Naive thymus-derived CD4-positive, alpha-beta T cell (primary cell): ENCODE data around the gene NKX1-2. TPM values are rescaled to one million over a fixed set of nuclear protein-coding genes. Genes with fewer than 3 reads are reported as not detected.

Experiments used
- ATAC-seq: fragments of 150-1000 bp; cut with Tn5 transposase; 2 replicates; pipeline ENCODE4 v1.10.0; 2021; ENCODE audit warnings: mild to moderate bottlenecking, moderate library complexity
- CTCF ChIA-PET: fragments of 350-600 bp; sonication (Branson Sonifier 250); formaldehyde crosslinking; loops from one replicate; lab custom pipeline; 2021; ENCODE audit warnings: antibody characterized with exemption; lab: Charles Lee
- POLR2A ChIA-PET: fragments of 350-600 bp; sonication (Branson Sonifier 250); formaldehyde crosslinking; loops from one replicate; lab custom pipeline; 2021; ENCODE audit warnings: antibody characterized with exemption, inconsistent platforms; lab: Charles Lee
- DNase-seq, 9 donors: peaks; one replicate each; pipeline versions ENCODE4 v3.0.0 to v3.0.0-alpha.2; 2020 to 2022; ENCODE audit warnings: mixed read lengths in 1 of 9
- H3K27ac ChIP-seq: one replicate; pipeline ENCODE4 v1.7.0; 2013; ENCODE audit warnings: mild to moderate bottlenecking, low read depth, low read length, moderate library complexity
- H3K27me3 ChIP-seq, 2 donors: one replicate each; pipeline ENCODE4 v1.7.0; 2013; ENCODE audit warnings: low read length in 2 of 2, mild to moderate bottlenecking in 2 of 2, moderate library complexity in 2 of 2; ENCODE audit not compliant: control insufficient read depth in 2 of 2, insufficient read depth in 2 of 2
- H3K36me3 ChIP-seq, 3 experiments: 1 replicate in 2 of 3; 2 replicates in 1 of 3; pipeline ENCODE4 v1.7.0; 2013; ENCODE audit warnings: low read length in 3 of 3, mild to moderate bottlenecking in 3 of 3, moderate library complexity in 1 of 3; ENCODE audit not compliant: insufficient read depth in 3 of 3, control insufficient read depth in 2 of 3
- H3K4me1 ChIP-seq, 2 donors: one replicate each; pipeline ENCODE4 v1.7.0; 2013; ENCODE audit warnings: low read length in 2 of 2, mild to moderate bottlenecking in 2 of 2, moderate library complexity in 1 of 2; ENCODE audit not compliant: control insufficient read depth in 2 of 2, insufficient read depth in 2 of 2
- H3K4me3 ChIP-seq: 2 replicates; pipeline ENCODE4 v1.7.0; 2013; ENCODE audit warnings: mild to moderate bottlenecking, low read length
- H3K9me3 ChIP-seq, 3 experiments: 1 replicate in 2 of 3; 2 replicates in 1 of 3; pipeline ENCODE4 v1.7.0; 2013; ENCODE audit warnings: low read length in 3 of 3; ENCODE audit not compliant: control insufficient read depth in 2 of 3
- H3K27ac Mint-ChIP-seq, 9 donors: one replicate each; pipeline ENCODE4 v1.8.0; 2020 to 2022; ENCODE audit warnings: mixed read lengths in 9 of 9, mild to moderate bottlenecking in 8 of 9, moderate library complexity in 5 of 9, inconsistent platforms in 2 of 9
- H3K27me3 Mint-ChIP-seq, 5 donors: one replicate each; pipeline ENCODE4 v1.8.0; 2021 to 2022; ENCODE audit warnings: mixed read lengths in 5 of 5, mild to moderate bottlenecking in 1 of 5
- H3K36me3 Mint-ChIP-seq, 5 donors: one replicate each; pipeline ENCODE4 v1.8.0; 2020 to 2022; ENCODE audit warnings: mixed read lengths in 5 of 5, mild to moderate bottlenecking in 3 of 5, inconsistent platforms in 1 of 5
- H3K4me1 Mint-ChIP-seq, 7 donors: one replicate each; pipeline ENCODE4 v1.8.0; 2020 to 2022; ENCODE audit warnings: mixed read lengths in 7 of 7, mild to moderate bottlenecking in 3 of 7, inconsistent platforms in 1 of 7
- H3K4me3 Mint-ChIP-seq, 10 donors: one replicate each; pipeline ENCODE4 v1.8.0; 2020 to 2022; ENCODE audit warnings: mild to moderate bottlenecking in 10 of 10, mixed read lengths in 10 of 10, moderate library complexity in 6 of 10, inconsistent platforms in 2 of 10
- H3K9me3 Mint-ChIP-seq, 11 donors: one replicate each; pipeline ENCODE4 v1.8.0; 2020 to 2022; ENCODE audit warnings: mixed read lengths in 11 of 11, mild to moderate bottlenecking in 4 of 11, inconsistent platforms in 1 of 11, moderate library complexity in 1 of 11
- intact Hi-C, 2 donors: fragments of 100-400 bp; cut with micrococcal nuclease; formaldehyde crosslinking; loops; one replicate each; pipeline ENCODE4 v1.15.1; 2023
- polyA plus RNA-seq, 2 donors: library from polyadenylated mRNA; unstranded; fragments of 300-500 nt; fragmentation: Illumina TruSeq; gene quantifications; one replicate each; pipeline ENCODE4 v1.2.3, GENCODE V29; 2021
- total RNA-seq, 6 experiments: library from RNA in 5 of 6; stranded (reverse) in 5 of 6; gene quantifications; 1 replicate in 5 of 6; 2 replicates in 1 of 6; pipeline ENCODE4 v1.2.3 and lab custom pipeline; 2021 to 2026

Gene NKX1-2
- total and polyA plus RNA-seq, 7 experiments from 2014 or later: not detected

DNA sequence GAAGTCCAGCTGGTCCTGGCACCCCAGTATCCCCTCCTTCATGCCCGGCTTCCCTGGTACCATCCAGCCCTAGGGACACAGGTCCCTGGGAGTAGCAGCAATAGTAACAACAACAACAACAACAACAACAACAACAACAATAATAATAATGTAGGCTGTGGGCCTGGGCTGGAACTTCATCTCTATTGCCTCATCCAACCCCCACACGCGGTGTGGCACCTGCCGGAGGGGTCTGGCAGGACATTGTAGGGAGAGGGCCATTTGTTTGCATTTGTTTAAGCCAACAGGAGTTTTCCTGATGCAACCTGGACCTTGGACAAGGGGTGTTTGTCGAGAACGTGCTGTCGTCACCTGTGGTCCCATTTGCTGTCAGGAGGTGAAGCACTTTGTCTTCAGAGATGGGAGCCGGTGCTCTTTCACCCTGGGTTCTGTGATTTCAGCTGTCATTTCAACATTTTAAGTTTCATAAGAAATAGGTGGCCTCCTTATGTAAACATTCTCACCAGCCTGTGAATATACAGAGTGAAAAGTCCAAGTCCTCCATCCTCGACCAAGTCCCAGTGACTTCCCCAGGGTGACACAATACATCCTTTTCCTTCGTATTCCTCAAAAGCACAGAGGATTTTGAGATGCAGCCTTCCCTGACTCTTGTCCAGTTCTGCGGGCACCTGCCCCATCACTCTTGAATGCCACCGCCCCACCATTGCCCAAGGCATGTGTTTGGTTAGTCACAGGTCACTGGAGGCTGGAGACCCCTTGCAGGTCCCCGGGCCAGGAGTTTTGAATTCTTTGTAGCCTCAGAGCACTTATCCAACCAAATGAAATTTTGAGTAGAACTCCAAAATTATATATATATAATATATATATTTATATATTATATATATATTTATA lies 21.0 kb upstream of the NKX1-2 start:
- no peak for DNase-seq
- intact Hi-C loops: loop anchor here in 1 of 2 donors (5.0 kb wide), 1 partner anchor 238 kb away; no protein-coding TSS in a partner anchor
- H3K4me1 Mint-ChIP-seq: peaks cover 5 to 20% (median 13%) of the 10 kb centered on the region in 7 donors
- no peaks in the 10 kb centered on the region for H3K9me3 ChIP-seq
- POLR2A ChIA-PET: no interaction called here
- H3K4me3 ChIP-seq: no peak overlapping the region
- no peak overlapping the region for H3K27ac ChIP-seq
- peak overlapping the region in 1 of 9 donors; percentile 52 for H3K27ac Mint-ChIP-seq
- H3K36me3 ChIP-seq: peaks cover 0 to 7% (median 0%) of the 10 kb centered on the region in 3 experiments
- peaks cover 0 to 14% (median 0%) of the 10 kb centered on the region in 5 donors for H3K36me3 Mint-ChIP-seq
- H3K4me3 Mint-ChIP-seq: no peak overlapping the region
- no peaks in the 10 kb centered on the region for H3K27me3 Mint-ChIP-seq
- H3K27me3 ChIP-seq: no peaks in the 10 kb centered on the region
- CTCF ChIA-PET: interaction anchor here (1.1 kb wide), 1 partner anchor 81 kb away, joined by 3 read pairs; no protein-coding TSS in a partner anchor
- peaks cover 0 to 5% of the 10 kb centered on the region in 2 donors for H3K4me1 ChIP-seq
- ATAC-seq: no peak
- no peaks in the 10 kb centered on the region for H3K9me3 Mint-ChIP-seq

DNA sequence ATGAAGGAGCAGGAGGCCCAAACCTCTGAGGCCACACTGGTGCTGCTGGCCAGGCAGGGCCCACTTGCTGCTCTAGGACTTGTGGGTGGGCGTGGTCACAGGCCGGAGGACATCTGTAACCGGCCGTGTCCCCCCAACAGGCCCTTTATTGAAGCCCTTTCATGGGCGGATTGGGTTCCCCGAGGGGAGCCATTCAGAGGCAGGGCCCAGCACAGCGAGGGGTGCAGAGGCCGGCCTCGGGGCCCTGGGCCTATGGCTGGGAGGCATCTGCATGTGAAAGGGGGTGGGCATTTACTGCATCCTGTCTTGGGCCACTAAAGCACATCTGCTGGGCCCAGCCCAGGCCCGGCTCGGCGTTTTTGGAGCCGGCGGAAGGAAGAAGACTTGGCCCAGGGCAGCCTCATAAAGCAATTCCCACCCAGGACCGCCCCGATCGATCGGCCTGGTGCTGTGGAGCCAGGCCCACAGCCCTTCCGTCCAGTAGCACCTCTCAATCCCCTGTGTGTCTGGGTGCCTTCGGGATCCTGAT lies 20.2 kb upstream of the NKX1-2 start:
- no peak for ATAC-seq
- no peaks in the 10 kb centered on the region for H3K27me3 Mint-ChIP-seq
- peaks cover 0 to 7% (median 0%) of the 10 kb centered on the region in 3 experiments for H3K36me3 ChIP-seq
- H3K9me3 Mint-ChIP-seq: no peaks in the 10 kb centered on the region
- H3K4me1 Mint-ChIP-seq: peaks cover 13 to 28% (median 18%) of the 10 kb centered on the region in 7 donors
- CTCF ChIA-PET: no interaction called here
- POLR2A ChIA-PET: no interaction called here
- H3K4me3 Mint-ChIP-seq: no peak overlapping the region
- H3K27ac ChIP-seq: no peak overlapping the region
- H3K9me3 ChIP-seq: no peaks in the 10 kb centered on the region
- no peak overlapping the region for H3K4me3 ChIP-seq
- H3K27me3 ChIP-seq: no peaks in the 10 kb centered on the region
- intact Hi-C loops: loop anchor here in 1 of 2 donors (5.0 kb wide), 1 partner anchor 238 kb away; no protein-coding TSS in a partner anchor
- H3K36me3 Mint-ChIP-seq: peaks cover 0 to 14% (median 0%) of the 10 kb centered on the region in 5 donors
- H3K27ac Mint-ChIP-seq: no peak overlapping the region
- DNase-seq: no peak
- peaks cover 3 to 11% of the 10 kb centered on the region in 2 donors for H3K4me1 ChIP-seq

DNA sequence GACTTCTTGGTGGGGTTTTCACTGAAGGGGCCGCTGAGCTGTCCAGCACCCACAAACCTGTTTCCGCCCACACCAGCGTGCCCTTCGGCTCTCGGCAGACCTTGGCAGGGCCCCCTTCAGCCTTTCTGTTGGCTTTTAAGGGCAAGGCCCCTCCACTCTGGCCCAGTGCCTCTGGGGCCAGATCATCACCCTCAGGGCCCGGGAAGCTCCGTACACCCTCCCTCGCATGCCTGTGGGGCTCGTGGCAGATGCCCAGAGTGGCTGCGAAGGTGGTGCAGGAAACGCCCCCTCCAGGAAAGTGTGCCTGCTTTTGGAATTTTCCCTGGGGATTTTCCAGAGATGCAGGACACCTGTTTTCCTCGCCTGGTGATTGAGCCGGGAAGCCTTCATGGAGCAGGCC lies 18.8 kb upstream of the NKX1-2 start:
- no peak for ATAC-seq
- peaks cover 3 to 17% of the 10 kb centered on the region in 2 donors for H3K4me1 ChIP-seq
- no peaks in the 10 kb centered on the region for H3K9me3 Mint-ChIP-seq
- H3K4me3 ChIP-seq: no peak overlapping the region
- H3K27me3 Mint-ChIP-seq: no peaks in the 10 kb centered on the region
- H3K4me1 Mint-ChIP-seq: peaks cover 23 to 32% (median 26%) of the 10 kb centered on the region in 7 donors
- CTCF ChIA-PET: no interaction called here
- intact Hi-C loops: no loop called here
- H3K27ac ChIP-seq: no peak overlapping the region
- no peaks in the 10 kb centered on the region for H3K9me3 ChIP-seq
- peaks cover 0 to 7% (median 0%) of the 10 kb centered on the region in 3 experiments for H3K36me3 ChIP-seq
- H3K27ac Mint-ChIP-seq: no peak overlapping the region
- no peak overlapping the region for H3K4me3 Mint-ChIP-seq
- POLR2A ChIA-PET: no interaction called here
- DNase-seq: no peak
- H3K36me3 Mint-ChIP-seq: peaks cover 0 to 14% (median 0%) of the 10 kb centered on the region in 5 donors
- no peaks in the 10 kb centered on the region for H3K27me3 ChIP-seq

DNA sequence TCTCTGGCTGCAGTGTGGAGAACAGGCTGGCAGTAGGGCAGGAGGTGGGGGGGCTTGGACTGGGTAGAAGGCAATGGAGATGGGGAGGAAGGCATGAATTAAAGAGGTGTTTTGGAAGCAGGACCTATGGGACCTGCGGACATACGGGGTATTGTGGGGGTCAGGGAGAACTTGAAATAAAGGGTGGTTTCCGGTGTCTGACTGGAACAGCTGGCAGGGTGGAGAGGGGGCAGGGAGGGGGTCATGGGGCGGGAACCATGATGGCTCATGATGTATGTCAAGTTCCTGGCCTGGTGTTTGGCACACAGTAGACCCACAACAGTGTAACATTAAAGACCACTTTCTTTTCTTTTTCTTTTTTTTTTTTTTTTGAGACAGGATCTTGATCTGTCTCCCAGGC lies 17.3 kb upstream of the NKX1-2 start:
- Histone ChIP-seq H3K27me3 (no peaks in the 10 kb centered on the region), H3K4me1 (peaks cover 7 to 20% of the 10 kb centered on the region in 2 donors), H3K36me3 (peaks cover 0 to 7% (median 0%) of the 10 kb centered on the region in 3 experiments), H3K9me3 (no peaks in the 10 kb centered on the region), H3K4me3 (no peak overlapping the region), H3K27ac (no peak overlapping the region)
- ATAC-seq: no peak
- intact Hi-C loops: no loop called here
- no peak overlapping the region for H3K4me3 Mint-ChIP-seq
- H3K27me3 Mint-ChIP-seq: no peaks in the 10 kb centered on the region
- ChIA-PET CTCF (no interaction called here), POLR2A (no interaction called here)
- H3K9me3 Mint-ChIP-seq: no peaks in the 10 kb centered on the region
- peaks cover 0 to 14% (median 0%) of the 10 kb centered on the region in 5 donors for H3K36me3 Mint-ChIP-seq
- DNase-seq: no peak
- H3K27ac Mint-ChIP-seq: peak overlapping the region in 1 of 9 donors; percentile 74
- peaks cover 23 to 31% (median 27%) of the 10 kb centered on the region in 7 donors for H3K4me1 Mint-ChIP-seq

DNA sequence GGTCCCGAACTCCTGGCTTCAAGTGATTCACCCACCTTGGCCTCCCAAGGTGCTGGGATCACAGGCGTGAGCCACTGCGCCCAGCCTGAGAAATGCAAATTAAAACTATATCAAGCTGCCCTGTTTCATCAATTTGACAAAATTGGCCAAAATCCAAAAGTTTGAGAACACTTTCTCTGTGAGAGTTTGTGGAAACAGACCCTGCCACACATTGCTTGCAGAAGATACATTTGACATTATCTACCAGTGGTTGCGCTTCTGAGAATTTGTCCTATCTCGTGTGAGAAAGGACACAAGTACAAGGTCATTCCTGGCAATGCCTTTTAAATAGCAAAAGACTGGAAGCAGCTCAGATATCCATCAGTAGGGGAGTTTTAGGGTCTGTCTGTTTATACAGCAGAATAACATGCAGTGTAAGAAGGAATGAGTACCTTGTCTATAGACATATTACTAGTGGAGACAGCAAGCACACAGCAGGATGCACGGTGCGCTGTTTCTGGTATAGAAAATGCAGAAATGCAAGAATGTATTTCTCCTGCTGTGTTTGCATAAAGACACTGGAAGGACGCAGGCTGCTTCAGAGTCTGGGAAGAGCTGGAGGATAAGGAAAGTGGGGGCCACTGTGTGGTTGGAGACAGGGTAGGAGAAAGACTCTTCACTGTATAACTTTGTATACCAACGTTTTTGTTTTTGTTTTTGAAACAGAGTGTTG lies 16.1 kb upstream of the NKX1-2 start:
- no peak for ATAC-seq
- Mint-ChIP-seq H3K27ac (peak overlapping the region in 8 of 9 donors; percentile 69 to 94 (median 93)), H3K4me3 (peak overlapping the region in 9 of 10 donors; percentile 14 to 76 (median 65)), H3K9me3 (peaks cover 0 to 2% (median 0%) of the 10 kb centered on the region in 11 donors), H3K36me3 (peaks cover 0 to 13% (median 3%) of the 10 kb centered on the region in 5 donors), H3K27me3 (no peaks in the 10 kb centered on the region), H3K4me1 (peaks cover 26 to 35% (median 29%) of the 10 kb centered on the region in 7 donors)
- ChIA-PET POLR2A (no interaction called here), CTCF (interaction anchor here (1.1 kb wide), 1 partner anchor 63 kb away, joined by 3 read pairs; no protein-coding TSS in a partner anchor)
- no peak for DNase-seq
- Histone ChIP-seq H3K9me3 (no peaks in the 10 kb centered on the region), H3K4me1 (peaks cover 13 to 21% of the 10 kb centered on the region in 2 donors), H3K4me3 (no peak overlapping the region), H3K36me3 (peaks cover 0 to 7% (median 0%) of the 10 kb centered on the region in 3 experiments), H3K27ac (peak overlapping the region; percentile 40), H3K27me3 (no peaks in the 10 kb centered on the region)
- intact Hi-C loops: no loop called here
